ENCODE data around the gene DDX24.

DNA sequence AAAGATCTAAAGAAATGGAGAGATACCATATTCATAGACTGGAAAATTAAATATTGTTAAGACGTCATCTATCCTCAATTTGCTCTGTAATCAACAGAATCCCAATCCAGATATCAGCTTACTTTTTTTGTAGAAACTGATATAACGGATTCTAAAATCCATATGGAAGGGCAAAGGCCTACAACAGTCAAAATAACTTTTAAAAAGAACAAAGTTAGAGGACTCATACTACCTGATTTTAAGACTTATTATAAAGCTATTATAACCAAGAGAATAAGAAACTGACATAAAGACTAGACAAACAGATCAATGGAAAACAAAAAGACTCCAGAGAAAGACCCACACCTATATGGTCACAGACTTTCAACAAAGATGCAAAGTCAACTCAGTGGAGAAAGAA, 6.0 kb downstream of the DDX24 start:
- TF ChIP-seq CTCF (IDR thresholded peaks at IDR 0.05; ENCODE audit: low read depth, low read length) (no peak), POLR2A (IDR thresholded peaks at IDR 0.05; ENCODE audit: extremely low read depth, insufficient read length) (no peak)
